H1 (cell line): ENCODE data around the gene H2BK1.

Source experiments
- CTCF ChIP-seq, 3 experiments: IDR thresholded peaks; 1 replicate in 2 of 3; 2 replicates in 1 of 3; pipeline versions ENCODE4 v1.5.1 to v1.6.1; 2011; ENCODE audit warnings: low read length in 3 of 3, mild to moderate bottlenecking in 3 of 3, inconsistent platforms in 2 of 3, low read depth in 1 of 3, moderate library complexity in 1 of 3; ENCODE audit not compliant: insufficient read depth in 1 of 3; ENCODE audit errors: control extremely low read depth in 1 of 3
- EZH2 ChIP-seq: fragments of 200-600 bp; sonication (generic); IDR thresholded peaks from 2 replicates; pipeline ENCODE4 v1.7.1; 2012; ENCODE audit warnings: low read depth, mild to moderate bottlenecking, moderate library complexity, low read length, inconsistent platforms; ENCODE audit not compliant: severe bottlenecking
- HDAC2 ChIP-seq, 2 experiments: fragments of 300-600 bp in 1 of 2; sonication (generic) in 1 of 2; IDR thresholded peaks; 2 replicates each; pipeline ENCODE4 v1.6.1; 2011 to 2012; ENCODE audit warnings: low read depth in 2 of 2, low read length in 2 of 2, mild to moderate bottlenecking in 2 of 2, moderate library complexity in 2 of 2, borderline replicate concordance in 1 of 2, inconsistent platforms in 1 of 2
- JUND ChIP-seq: IDR thresholded peaks from 2 replicates; pipeline ENCODE4 v1.6.1; 2011; ENCODE audit warnings: mild to moderate bottlenecking, improper control_type of control experiment, low read length
- KDM5A ChIP-seq: fragments of 200-600 bp; IDR thresholded peaks from 2 replicates; pipeline ENCODE4 v1.7.1; 2012; ENCODE audit warnings: mild to moderate bottlenecking, low read length, inconsistent platforms, mixed read lengths
- SUZ12 ChIP-seq: fragments of 200-600 bp; sonication (generic); IDR thresholded peaks from 2 replicates; pipeline ENCODE4 v1.6.1; 2012; ENCODE audit warnings: mild to moderate bottlenecking, inconsistent platforms, low read length, moderate library complexity, mixed read lengths

DNA sequence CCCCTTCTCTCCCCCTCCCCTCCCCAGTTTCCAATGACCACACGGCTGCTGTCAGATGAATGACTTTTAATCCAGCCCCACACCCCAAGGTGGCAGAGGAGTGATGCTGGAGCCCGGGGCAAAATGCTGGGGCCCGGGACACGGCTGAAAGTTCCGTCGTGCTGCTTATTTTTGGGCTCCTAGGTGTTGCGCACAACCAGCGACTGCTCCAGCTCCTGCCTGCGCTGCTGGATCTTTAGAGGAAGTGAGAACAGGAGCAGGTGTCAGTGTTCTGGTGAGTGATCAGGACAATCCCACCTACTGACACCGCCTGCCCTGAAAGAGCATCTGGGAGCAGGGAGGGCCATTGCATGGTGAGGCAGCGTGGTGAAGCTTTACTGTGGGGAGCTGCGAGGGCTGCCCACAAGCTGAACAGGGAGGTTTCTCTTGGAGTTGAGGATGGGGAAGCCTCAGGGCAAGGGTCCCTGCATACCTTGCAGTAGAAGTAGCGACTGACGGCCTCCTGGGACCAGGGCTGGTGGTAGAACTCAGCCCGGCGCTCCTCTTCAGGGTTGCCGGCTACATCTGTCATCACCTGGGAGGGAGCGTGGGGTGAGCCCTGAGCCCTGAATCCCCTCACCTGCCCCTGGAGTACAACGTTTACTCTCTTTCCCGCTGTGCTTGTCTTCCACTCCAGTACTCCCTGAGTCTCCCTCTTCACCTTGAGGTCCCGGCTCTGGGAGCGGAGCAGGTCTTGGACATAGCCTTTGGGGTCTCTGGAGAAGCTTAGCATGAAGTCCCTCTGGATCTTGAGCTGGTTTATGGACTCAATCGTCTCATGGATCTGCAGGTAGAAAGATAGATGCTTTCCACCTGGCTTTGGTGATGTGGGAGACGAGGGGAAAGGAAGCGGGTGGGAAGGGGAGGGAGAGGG, 28.9 kb upstream of the H2BK1 start:
- TF ChIP-seq JUND = no peak
- no peak for TF ChIP-seq KDM5A
- TF ChIP-seq EZH2 = no peak
- TF ChIP-seq CTCF (IDR thresholded peaks at IDR 0.05; ENCODE audit: control extremely low read depth in 1 of 3, insufficient read depth in 1 of 3, low read depth in 1 of 3, low read length in 3 of 3) = no peak
- TF ChIP-seq HDAC2 (IDR thresholded peaks at IDR 0.05; ENCODE audit: borderline replicate concordance in 1 of 2, low read depth in 2 of 2, low read length in 2 of 2) = no peak
- TF ChIP-seq SUZ12 = no peak
